BJ (cell line): ENCODE measurements around the gene OTOP2. TPM values are rescaled to one million over a fixed set of nuclear protein-coding genes. Genes with fewer than 3 reads are reported as not detected.

ENCODE experiments used
- CTCF ChIA-PET: fragments of 350-600 bp; formaldehyde crosslinking; extraction: SDS; loops from one replicate; lab custom pipeline; 2021; ENCODE audit warnings: antibody characterized with exemption, inconsistent platforms; lab: Yijun Ruan, JAX
- POLR2A ChIA-PET: fragments of 300-600 bp; sonication (Branson Sonifier 250); formaldehyde crosslinking; extraction: SDS; loops from one replicate; lab custom pipeline; 2021; ENCODE audit warnings: antibody characterized with exemption; lab: Charles Lee
- DNase-seq: peaks from one replicate; pipeline ENCODE4 v3.0.0-alpha.2; 2011; ENCODE audit warnings: low read depth
- H3K27me3 ChIP-seq: 2 replicates; pipeline ENCODE4 v1.6.0; 2011; ENCODE audit warnings: low read length; ENCODE audit not compliant: control insufficient read depth, insufficient read depth
- H3K36me3 ChIP-seq: 2 replicates; pipeline ENCODE4 v1.5.1; 2011; ENCODE audit warnings: low read length; ENCODE audit not compliant: control insufficient read depth, insufficient read depth
- H3K4me3 ChIP-seq: 2 replicates; pipeline ENCODE4 v1.5.1; 2011; ENCODE audit warnings: low read depth, mild to moderate bottlenecking, control low read depth, low read length
- polyA plus RNA-seq: library from polyadenylated mRNA; depleted of rRNA; stranded (reverse); fragments of >200 nt; gene quantifications from 2 replicates; pipeline ENCODE4 v1.2.3, GENCODE V29; 2011
- TF ChIP-seq, protein P1 (sequence below): IDR thresholded peaks from 2 replicates; pipeline ENCODE4 v1.5.1; 2011; ENCODE audit warnings: low read depth, mild to moderate bottlenecking, control low read depth, inconsistent platforms, low read length, moderate library complexity; ENCODE audit not compliant: insufficient read depth

The OTOP2 gene
- polyA plus RNA-seq, 1 experiment: not detected

DNA sequence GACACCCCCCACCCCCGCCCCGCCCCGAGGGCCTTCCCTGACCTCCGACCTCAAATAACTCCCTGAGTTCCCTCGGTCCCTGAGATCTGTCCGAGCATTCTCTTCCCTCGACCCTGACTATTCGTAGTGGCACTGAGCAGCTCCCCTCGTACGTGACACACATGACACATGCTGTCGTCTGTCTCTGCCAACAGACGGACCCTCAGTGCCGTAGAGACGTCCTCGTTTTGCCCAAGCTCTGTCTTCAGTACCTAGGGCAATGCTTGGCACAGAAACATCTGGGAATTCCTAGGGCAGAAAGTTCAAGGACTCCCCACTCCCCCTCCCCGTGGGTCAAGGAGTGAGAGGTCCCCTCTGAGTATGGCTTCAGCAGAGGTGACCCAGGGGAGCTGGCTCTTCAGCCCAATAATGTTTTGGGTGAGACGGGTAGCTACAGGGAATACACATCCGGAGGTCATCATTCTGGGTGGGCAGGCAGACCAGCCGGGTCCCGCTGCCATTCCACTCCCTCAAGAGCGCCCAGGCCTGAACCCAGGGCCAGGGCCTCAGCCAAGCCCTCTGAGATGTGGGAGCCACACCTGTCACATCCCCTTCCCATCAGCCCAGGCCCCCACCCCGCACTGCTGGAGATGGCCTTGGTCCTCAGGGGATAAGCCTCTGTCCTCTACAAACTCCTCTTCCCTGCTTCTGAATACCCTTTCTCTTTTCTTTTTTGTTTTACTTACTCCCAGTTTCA is 30.0 kb upstream of the OTOP2 start:
- H3K27me3 ChIP-seq: peaks cover 42% of the 10 kb centered on the region
- no peak overlapping the region for H3K4me3 ChIP-seq
- DNase-seq: no peak
- TF ChIP-seq, protein P1, sequence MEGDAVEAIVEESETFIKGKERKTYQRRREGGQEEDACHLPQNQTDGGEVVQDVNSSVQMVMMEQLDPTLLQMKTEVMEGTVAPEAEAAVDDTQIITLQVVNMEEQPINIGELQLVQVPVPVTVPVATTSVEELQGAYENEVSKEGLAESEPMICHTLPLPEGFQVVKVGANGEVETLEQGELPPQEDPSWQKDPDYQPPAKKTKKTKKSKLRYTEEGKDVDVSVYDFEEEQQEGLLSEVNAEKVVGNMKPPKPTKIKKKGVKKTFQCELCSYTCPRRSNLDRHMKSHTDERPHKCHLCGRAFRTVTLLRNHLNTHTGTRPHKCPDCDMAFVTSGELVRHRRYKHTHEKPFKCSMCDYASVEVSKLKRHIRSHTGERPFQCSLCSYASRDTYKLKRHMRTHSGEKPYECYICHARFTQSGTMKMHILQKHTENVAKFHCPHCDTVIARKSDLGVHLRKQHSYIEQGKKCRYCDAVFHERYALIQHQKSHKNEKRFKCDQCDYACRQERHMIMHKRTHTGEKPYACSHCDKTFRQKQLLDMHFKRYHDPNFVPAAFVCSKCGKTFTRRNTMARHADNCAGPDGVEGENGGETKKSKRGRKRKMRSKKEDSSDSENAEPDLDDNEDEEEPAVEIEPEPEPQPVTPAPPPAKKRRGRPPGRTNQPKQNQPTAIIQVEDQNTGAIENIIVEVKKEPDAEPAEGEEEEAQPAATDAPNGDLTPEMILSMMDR: no peak
- ChIA-PET POLR2A (no interaction called here), CTCF (no interaction called here)
- no peaks in the 10 kb centered on the region for H3K36me3 ChIP-seq

- H3K27me3 ChIP-seq: peaks cover 29% of the 10 kb centered on the region
Observed at GRCh38 chr17:74898376-74898946, 25.6 kb upstream of the OTOP2 start.

DNA sequence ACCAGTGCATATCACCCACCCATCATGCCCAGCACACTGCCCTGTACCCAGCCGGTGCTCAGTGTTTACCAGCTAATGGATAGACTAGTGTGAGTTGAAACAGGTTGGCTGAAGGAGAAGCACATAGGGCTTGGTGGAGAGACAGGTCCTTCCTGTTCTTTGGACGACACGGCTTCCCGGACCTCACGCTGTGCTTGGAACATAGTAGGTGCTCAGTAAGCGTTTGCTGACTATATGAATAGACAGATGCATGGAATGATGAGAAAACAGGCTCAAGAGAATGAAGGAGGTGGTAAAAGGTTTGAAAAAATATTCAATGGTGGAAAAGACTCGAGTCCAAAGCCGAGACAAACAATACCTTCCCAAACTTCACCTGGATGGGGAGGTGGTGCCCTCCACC is 23.9 kb upstream of the OTOP2 start:
- H3K36me3 ChIP-seq: no peaks in the 10 kb centered on the region
- ChIA-PET POLR2A (no interaction called here), CTCF (no interaction called here)
- peaks cover 25% of the 10 kb centered on the region for H3K27me3 ChIP-seq
- DNase-seq: no peak
- TF ChIP-seq, protein P1: no peak
- no peak overlapping the region for H3K4me3 ChIP-seq

More at GRCh38 chr17:74898376-74898946, 25.6 kb upstream of the OTOP2 start:
- no peaks in the 10 kb centered on the region for H3K36me3 ChIP-seq
- POLR2A ChIA-PET: no interaction called here
- no peak overlapping the region for H3K4me3 ChIP-seq
- TF ChIP-seq, protein P1: no peak
- CTCF ChIA-PET: no interaction called here
- DNase-seq: no peak

DNA sequence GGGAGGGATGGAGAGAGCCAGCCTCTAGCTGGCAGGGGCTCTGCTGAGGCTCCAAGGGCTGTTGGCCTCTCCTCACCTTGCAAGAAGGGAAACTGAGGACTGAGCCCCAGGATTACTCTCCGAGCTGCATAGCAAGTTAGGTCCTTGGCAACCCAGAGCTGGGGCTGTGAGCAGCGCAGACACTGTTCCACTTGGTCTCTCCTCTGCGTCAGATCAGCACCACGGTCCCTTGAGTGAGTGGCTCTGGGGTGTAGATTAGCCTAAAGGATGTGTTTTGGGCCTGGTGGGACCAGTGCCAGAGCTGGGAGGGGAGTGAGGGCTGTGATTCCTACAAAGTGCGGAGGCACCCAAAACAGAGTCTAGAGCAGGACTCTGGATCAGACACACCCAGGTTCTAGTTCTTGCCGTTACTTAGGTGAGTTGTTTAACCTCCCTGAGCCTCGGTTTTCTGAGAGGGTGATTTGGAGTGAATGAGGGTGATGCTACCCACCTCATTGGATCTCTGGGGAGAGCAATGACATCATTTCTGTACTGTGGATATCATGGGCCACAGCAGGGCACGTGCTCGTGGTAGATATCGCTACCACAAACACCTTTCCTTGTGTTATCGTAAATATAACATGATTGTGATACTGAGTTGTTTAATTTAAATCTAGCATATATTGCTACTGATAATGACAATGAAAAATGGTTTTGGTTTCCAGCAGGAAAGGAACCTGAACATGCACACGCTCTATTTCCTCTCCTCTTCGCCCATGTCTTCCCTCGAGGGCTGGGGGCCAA is 22.5 kb upstream of the OTOP2 start:
- TF ChIP-seq, protein P1: no peak
- H3K36me3 ChIP-seq: no peaks in the 10 kb centered on the region
- CTCF ChIA-PET: no interaction called here
- POLR2A ChIA-PET: no interaction called here
- H3K4me3 ChIP-seq: no peak overlapping the region
- H3K27me3 ChIP-seq: peaks cover 21% of the 10 kb centered on the region
- no peak for DNase-seq

- H3K4me3 ChIP-seq: no peak overlapping the region
- ChIA-PET POLR2A (no interaction called here), CTCF (interaction anchor here (1.0 kb wide), 1 partner anchor 38 kb away, joined by 3 read pairs; no protein-coding TSS in a partner anchor)
- H3K27me3 ChIP-seq: peaks cover 20% of the 10 kb centered on the region
- no peak for DNase-seq
- no peaks in the 10 kb centered on the region for H3K36me3 ChIP-seq
- TF ChIP-seq, protein P1: no peak
Observed at GRCh38 chr17:74903034-74903433, 21.0 kb upstream of the OTOP2 start.
